OCI-LY3 (cell line): ENCODE data around the gene ACTG1.

Experiments used
- H2AFZ ChIP-seq: fragments of 200-600, 300-600 bp; shearing (Covaris generic); 2 replicates; pipeline ENCODE4 v1.6.0; 2014; ENCODE audit warnings: antibody characterized with exemption, low read depth, low read length
- H3K27ac ChIP-seq: fragments of 200-600, 300-600 bp; sonication (generic); 2 replicates; pipeline ENCODE4 v1.5.1; 2014; ENCODE audit warnings: mild to moderate bottlenecking, low read length, moderate library complexity, mixed read lengths
- H3K27me3 ChIP-seq: fragments of 200-600, 300-600 bp; sonication (generic); 2 replicates; pipeline ENCODE4 v1.6.1; 2014; ENCODE audit warnings: low read depth, low read length, mixed read lengths
- H3K36me3 ChIP-seq: fragments of 200-600, 300-600 bp; sonication (generic); replicated peaks from 2 replicates; pipeline ENCODE3; 2014; ENCODE audit warnings: low read depth, low read length, mixed read lengths
- H3K4me1 ChIP-seq: fragments of 300-600, 200-600 bp; sonication (generic); 2 replicates; pipeline ENCODE4 v1.6.1; 2014; ENCODE audit warnings: low read length, mixed read lengths
- H3K4me2 ChIP-seq: fragments of 200-600, 300-600 bp; sonication (generic); 2 replicates; pipeline ENCODE4 v1.6.1; 2014; ENCODE audit warnings: low read length, mixed read lengths
- H3K4me3 ChIP-seq: fragments of 300-600, 200-600 bp; sonication (generic); 2 replicates; pipeline ENCODE4 v1.5.1; 2014; ENCODE audit warnings: antibody characterized with exemption, mild to moderate bottlenecking, low read length, moderate library complexity
- H3K79me2 ChIP-seq: fragments of 300-600, 200-600 bp; shearing (Covaris generic); 2 replicates; pipeline ENCODE4 v1.6.1; 2014; ENCODE audit warnings: mild to moderate bottlenecking, low read length, mixed read lengths
- H3K9ac ChIP-seq: fragments of 300-600, 200-600 bp; shearing (Covaris generic); 2 replicates; pipeline ENCODE4 v1.6.0; 2014; ENCODE audit warnings: mild to moderate bottlenecking, low read length, moderate library complexity
- H3K9me3 ChIP-seq: fragments of 200-600, 300-600 bp; shearing (Covaris generic); 2 replicates; pipeline ENCODE4 v1.6.1; 2014; ENCODE audit warnings: low read length, mixed read lengths; ENCODE audit not compliant: insufficient read depth
- H4K20me1 ChIP-seq: fragments of 200-600, 300-600 bp; sonication (generic); 2 replicates; pipeline ENCODE4 v1.6.1; 2016; ENCODE audit warnings: low read length, mixed read lengths; ENCODE audit not compliant: insufficient read depth
- EZH2phosphoT487 ChIP-seq: fragments of 200-600 bp; shearing (Covaris generic); IDR thresholded peaks from 2 replicates; pipeline ENCODE4 v1.6.1; 2018; ENCODE audit warnings: antibody characterized with exemption, mixed run types, low read depth
- TF ChIP-seq, protein P1 (sequence below): fragments of 200-600, 300-600 bp; sonication (generic); IDR thresholded peaks from 2 replicates; pipeline ENCODE4 v1.5.1; 2014; ENCODE audit warnings: antibody characterized with exemption, low read length, low read depth

ACTG1 gene

DNA sequence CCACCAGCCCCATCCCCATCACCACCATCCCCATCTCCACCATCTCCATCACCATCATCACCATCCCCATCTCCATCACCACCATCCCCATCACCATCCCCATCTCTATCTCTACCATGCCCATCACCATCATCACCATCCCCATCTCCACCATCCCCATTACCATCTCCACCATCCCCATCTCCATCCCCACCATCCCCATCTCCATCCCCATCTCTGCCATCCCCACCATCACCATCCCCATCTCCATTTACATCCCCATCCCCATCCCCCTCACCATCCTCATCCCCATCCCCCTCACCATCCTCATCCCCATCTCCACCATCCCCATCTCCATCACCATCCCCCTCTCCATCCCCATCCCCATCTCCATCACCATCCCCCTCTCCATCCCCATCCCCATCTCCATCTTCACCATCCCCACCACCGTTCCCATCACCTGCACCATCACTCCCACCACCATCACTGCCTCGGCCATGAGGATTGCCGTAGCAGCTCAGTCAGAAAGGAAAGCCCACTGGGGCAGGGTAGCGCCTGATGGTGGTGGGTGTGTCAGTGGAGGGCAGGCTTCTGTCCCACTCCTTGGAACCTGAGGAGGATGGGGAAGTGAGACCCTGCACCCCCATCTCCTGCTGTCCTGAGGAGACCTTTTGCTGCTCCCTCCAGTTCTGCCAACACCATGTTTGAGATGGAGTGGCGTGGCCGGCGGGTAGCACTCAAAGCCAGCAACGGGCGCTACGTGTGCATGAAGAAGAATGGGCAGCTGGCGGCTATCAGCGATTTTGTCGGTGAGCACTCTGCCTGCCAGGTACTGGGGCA lies 23.1 kb upstream of the ACTG1 start:
- Histone ChIP-seq H3K36me3 (no peaks in the 10 kb centered on the region), H2AFZ (no peak overlapping the region), H3K79me2 (no peaks in the 10 kb centered on the region), H3K27ac (no peak overlapping the region), H4K20me1 (no peaks in the 10 kb centered on the region), H3K4me2 (no peak overlapping the region), H3K4me3 (no peak overlapping the region), H3K4me1 (no peaks in the 10 kb centered on the region), H3K9me3 (no peaks in the 10 kb centered on the region), H3K9ac (no peak overlapping the region), H3K27me3 (no peaks in the 10 kb centered on the region)
- TF ChIP-seq, protein P1, sequence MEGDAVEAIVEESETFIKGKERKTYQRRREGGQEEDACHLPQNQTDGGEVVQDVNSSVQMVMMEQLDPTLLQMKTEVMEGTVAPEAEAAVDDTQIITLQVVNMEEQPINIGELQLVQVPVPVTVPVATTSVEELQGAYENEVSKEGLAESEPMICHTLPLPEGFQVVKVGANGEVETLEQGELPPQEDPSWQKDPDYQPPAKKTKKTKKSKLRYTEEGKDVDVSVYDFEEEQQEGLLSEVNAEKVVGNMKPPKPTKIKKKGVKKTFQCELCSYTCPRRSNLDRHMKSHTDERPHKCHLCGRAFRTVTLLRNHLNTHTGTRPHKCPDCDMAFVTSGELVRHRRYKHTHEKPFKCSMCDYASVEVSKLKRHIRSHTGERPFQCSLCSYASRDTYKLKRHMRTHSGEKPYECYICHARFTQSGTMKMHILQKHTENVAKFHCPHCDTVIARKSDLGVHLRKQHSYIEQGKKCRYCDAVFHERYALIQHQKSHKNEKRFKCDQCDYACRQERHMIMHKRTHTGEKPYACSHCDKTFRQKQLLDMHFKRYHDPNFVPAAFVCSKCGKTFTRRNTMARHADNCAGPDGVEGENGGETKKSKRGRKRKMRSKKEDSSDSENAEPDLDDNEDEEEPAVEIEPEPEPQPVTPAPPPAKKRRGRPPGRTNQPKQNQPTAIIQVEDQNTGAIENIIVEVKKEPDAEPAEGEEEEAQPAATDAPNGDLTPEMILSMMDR: no peak
- TF ChIP-seq EZH2phosphoT487: no peak

DNA sequence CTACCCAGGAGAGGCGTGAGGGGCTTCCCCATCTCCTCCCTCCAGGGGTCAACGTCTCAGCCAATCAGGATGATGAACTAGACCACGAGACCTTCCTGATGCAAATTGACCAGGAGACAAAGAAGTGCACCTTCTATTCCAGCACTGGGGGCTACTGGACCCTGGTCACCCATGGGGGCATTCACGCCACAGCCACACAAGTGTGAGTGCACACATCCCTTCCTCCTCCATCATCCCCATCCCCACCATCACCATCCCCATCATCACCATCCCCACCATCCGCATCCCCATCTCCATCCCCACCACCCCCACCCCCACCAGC lies 22.4 kb upstream of the ACTG1 start:
- Histone ChIP-seq H3K79me2 (no peaks in the 10 kb centered on the region), H2AFZ (no peak overlapping the region), H3K4me2 (no peak overlapping the region), H3K4me1 (no peaks in the 10 kb centered on the region), H3K4me3 (no peak overlapping the region), H4K20me1 (no peaks in the 10 kb centered on the region), H3K36me3 (no peaks in the 10 kb centered on the region), H3K27me3 (no peaks in the 10 kb centered on the region), H3K9me3 (no peaks in the 10 kb centered on the region), H3K27ac (no peak overlapping the region), H3K9ac (no peak overlapping the region)
- TF ChIP-seq, protein P1: no peak
- no peak for TF ChIP-seq EZH2phosphoT487

DNA sequence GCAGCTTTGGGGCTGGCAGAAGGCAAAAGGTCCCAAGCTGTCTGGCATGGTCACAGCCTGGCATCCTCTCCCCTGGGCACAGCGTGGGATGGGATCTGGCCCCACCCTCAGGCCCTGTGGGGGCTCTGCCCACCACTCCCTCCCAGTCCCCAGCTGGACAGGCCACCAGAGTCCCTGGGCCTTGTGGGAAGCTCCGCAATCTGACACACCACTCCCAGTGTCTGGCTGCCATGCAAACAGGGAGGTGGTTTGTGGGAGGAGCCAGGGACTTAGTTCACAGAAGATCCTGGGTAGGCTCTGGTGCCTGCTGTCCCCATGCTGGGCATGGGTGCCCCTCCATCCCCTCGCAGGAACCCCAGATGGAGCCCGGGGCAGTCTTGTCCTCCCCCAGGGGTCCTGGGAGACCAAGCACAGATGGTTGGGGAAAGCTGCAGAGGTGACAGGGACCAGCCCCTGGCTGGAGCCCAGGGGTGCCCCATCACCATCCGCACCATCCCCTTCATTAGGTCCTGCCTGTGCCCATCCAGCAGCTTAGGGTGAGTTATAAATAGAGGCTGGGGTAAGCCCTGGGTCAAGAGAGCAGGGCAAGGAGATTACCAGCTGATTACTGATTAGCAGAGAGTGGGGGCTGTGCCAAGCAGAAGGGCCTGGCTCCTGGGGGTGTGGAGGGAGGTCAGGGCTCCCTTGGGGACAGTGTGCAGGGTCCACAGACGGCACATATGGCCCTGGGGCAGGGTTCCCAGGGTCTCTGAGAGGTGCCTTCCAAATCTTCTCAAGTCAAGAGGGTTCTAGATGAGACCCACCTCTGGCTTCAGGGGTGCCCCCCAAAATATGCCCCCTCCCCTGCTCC lies 21.8 kb upstream of the ACTG1 start:
- Histone ChIP-seq H3K36me3 (no peaks in the 10 kb centered on the region), H3K4me3 (no peak overlapping the region), H3K79me2 (no peaks in the 10 kb centered on the region), H3K4me1 (no peaks in the 10 kb centered on the region), H3K27me3 (no peaks in the 10 kb centered on the region), H3K4me2 (no peak overlapping the region), H3K9ac (no peak overlapping the region), H3K9me3 (no peaks in the 10 kb centered on the region), H3K27ac (no peak overlapping the region), H2AFZ (no peak overlapping the region), H4K20me1 (no peaks in the 10 kb centered on the region)
- no peak for TF ChIP-seq EZH2phosphoT487
- TF ChIP-seq, protein P1: no peak

DNA sequence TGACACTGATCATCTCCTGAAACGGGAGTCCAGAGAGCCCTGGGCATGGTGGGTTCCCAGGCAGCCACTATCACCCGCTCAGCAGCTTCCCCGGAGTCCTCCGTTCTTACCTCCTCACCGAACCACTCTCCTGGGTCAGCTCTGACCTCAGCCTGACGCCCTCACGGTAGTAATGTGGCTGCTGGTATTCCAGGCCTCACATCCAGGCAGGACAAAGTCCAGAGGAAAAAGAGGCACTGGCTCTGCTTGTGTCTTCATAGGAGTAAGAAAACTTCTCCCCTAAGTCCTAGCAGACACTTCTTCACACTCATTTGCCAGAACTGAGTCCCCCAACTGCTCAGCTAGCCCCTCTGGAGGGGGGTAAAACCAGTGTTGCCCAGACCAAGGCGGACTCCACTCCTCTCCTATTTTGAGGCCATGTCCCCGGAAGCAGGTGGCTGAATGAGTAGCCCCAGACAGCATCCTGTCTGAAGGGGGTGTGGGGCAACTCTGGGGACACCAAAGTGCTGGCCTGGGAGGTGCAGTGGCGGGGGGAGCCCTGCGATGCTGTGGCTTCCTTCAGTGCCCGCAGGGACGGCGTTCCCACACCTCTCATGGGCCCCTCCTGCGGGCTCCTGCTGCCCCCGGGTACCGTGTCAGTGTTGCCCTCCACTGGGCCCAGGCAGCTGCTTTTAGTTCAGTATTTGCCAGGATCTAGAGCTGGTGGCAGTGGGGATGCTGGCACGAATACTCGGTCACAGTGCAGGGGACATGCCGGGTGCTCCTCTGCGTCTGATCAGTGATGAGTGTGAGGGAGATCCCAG lies 20.9 kb upstream of the ACTG1 start:
- Histone ChIP-seq H3K9me3 (no peaks in the 10 kb centered on the region), H3K4me1 (no peaks in the 10 kb centered on the region), H2AFZ (no peak overlapping the region), H3K9ac (no peak overlapping the region), H3K27me3 (no peaks in the 10 kb centered on the region), H3K79me2 (no peaks in the 10 kb centered on the region), H4K20me1 (no peaks in the 10 kb centered on the region), H3K27ac (no peak overlapping the region), H3K4me3 (no peak overlapping the region), H3K36me3 (no peaks in the 10 kb centered on the region), H3K4me2 (no peak overlapping the region)
- TF ChIP-seq, protein P1: no peak
- TF ChIP-seq EZH2phosphoT487: no peak
